H1 (cell line): ENCODE results near the gene UCKL1. TPM values are rescaled to one million over a fixed set of nuclear protein-coding genes. Genes with fewer than 3 reads are reported as not detected.

ENCODE experiments used
- CTCF ChIA-PET: fragments of 300-600 bp; sonication (Branson Sonifier 250); formaldehyde crosslinking; loops from one replicate; lab custom pipeline; 2021; ENCODE audit not compliant: partially characterized antibody; lab: Charles Lee
- POLR2A ChIA-PET: fragments of 300-600 bp; sonication (Branson Sonifier 250); formaldehyde crosslinking; loops from one replicate; lab custom pipeline; 2021; ENCODE audit warnings: inconsistent platforms; ENCODE audit not compliant: partially characterized antibody; lab: Charles Lee
- DNase-seq, 2 experiments: peaks; one replicate each; pipeline versions ENCODE4 v3.0.0 to v3.0.0-alpha.2; 2010 to 2022; ENCODE audit warnings: low spot score in 2 of 2, low read depth in 1 of 2, mixed read lengths in 1 of 2
- FAIRE-seq: peaks from 2 replicates; lab custom pipeline; 2011; peaks lifted over from hg19 to GRCh38; lab: Jason Lieb, UNC
- H2AFZ ChIP-seq: 2 replicates; pipeline ENCODE4 v1.8.1; 2012; ENCODE audit warnings: low read length, inconsistent platforms
- H2AK5ac ChIP-seq: 2 replicates; pipeline ENCODE4 v1.6.1; 2013; ENCODE audit warnings: low read depth, low read length
- H2BK120ac ChIP-seq: replicated peaks from 2 replicates; pipeline ENCODE3; 2013; ENCODE audit warnings: low read depth, low read length, inconsistent platforms
- H2BK12ac ChIP-seq: 2 replicates; pipeline ENCODE4 v1.6.1; 2013; ENCODE audit warnings: low read depth, low read length
- H2BK15ac ChIP-seq: 2 replicates; pipeline ENCODE4 v1.6.1; 2013; ENCODE audit warnings: low read length
- H2BK20ac ChIP-seq: 2 replicates; pipeline ENCODE4 v1.6.1; 2013; ENCODE audit warnings: low read length
- H2BK5ac ChIP-seq: 2 replicates; pipeline ENCODE4 v1.6.1; 2013; ENCODE audit warnings: low read depth, low read length
- H3K14ac ChIP-seq: 2 replicates; pipeline ENCODE4 v1.6.1; 2013; ENCODE audit warnings: inconsistent platforms; ENCODE audit not compliant: insufficient read length
- H3K18ac ChIP-seq: 2 replicates; pipeline ENCODE4 v1.6.1; 2013; ENCODE audit warnings: low read length; ENCODE audit errors: extremely low read depth
- H3K23ac ChIP-seq: 2 replicates; pipeline ENCODE4 v1.6.1; 2013; ENCODE audit warnings: inconsistent platforms; ENCODE audit not compliant: insufficient read length
- H3K23me2 ChIP-seq: 2 replicates; pipeline ENCODE4 v1.6.1; 2013; ENCODE audit warnings: low read depth, low read length
- H3K27ac ChIP-seq: 2 replicates; pipeline ENCODE4 v1.6.1; 2011; ENCODE audit warnings: low read depth, low read length, inconsistent platforms
- H3K27me3 ChIP-seq, 4 experiments: replicated peaks in 1 of 4; 1 replicate in 1 of 4; 2 replicates in 3 of 4; pipeline versions ENCODE4 v1.6.1 to v1.8.1; 2011 to 2013; ENCODE audit warnings: low read length in 3 of 4, mild to moderate bottlenecking in 3 of 4, inconsistent platforms in 2 of 4, mixed read lengths in 2 of 4, moderate library complexity in 1 of 4; ENCODE audit not compliant: control insufficient read depth in 3 of 4, insufficient read depth in 3 of 4; ENCODE audit errors: extremely low read depth in 1 of 4
- H3K36me3 ChIP-seq, 4 experiments: 2 replicates each; pipeline versions ENCODE4 v1.6.1 to v1.8.1; 2011 to 2013; ENCODE audit warnings: mild to moderate bottlenecking in 4 of 4, low read length in 3 of 4, moderate library complexity in 2 of 4, control low read depth in 1 of 4, inconsistent platforms in 1 of 4; ENCODE audit not compliant: insufficient read depth in 4 of 4, control insufficient read depth in 2 of 4
- H3K4ac ChIP-seq: replicated peaks from 2 replicates; pipeline ENCODE3; 2013; ENCODE audit warnings: low read length, low read depth, mixed read lengths, inconsistent platforms; ENCODE audit not compliant: insufficient read length
- H3K4me1 ChIP-seq, 4 experiments: replicated peaks in 1 of 4; 1 replicate in 1 of 4; 2 replicates in 3 of 4; pipeline versions ENCODE4 v1.6.1 to v1.8.1; 2011 to 2013; ENCODE audit warnings: low read length in 3 of 4, inconsistent platforms in 2 of 4, mixed read lengths in 1 of 4; ENCODE audit not compliant: insufficient read depth in 4 of 4, control insufficient read depth in 3 of 4
- H3K4me2 ChIP-seq, 2 experiments: 2 replicates each; pipeline versions ENCODE4 v1.6.1 to v1.8.1; 2011 to 2013; ENCODE audit warnings: low read depth in 2 of 2, low read length in 2 of 2, control low read depth in 1 of 2, inconsistent platforms in 1 of 2, mild to moderate bottlenecking in 1 of 2; ENCODE audit not compliant: insufficient read depth in 1 of 2
- H3K4me3 ChIP-seq, 4 experiments: fragments of 200-600, 300-600 bp in 1 of 4; sonication (generic), shearing (Covaris generic), sonication (Bioruptor Twin) in 1 of 4; 2 replicates each; pipeline versions ENCODE4 v1.5.1 to v1.8.1; 2011 to 2016; ENCODE audit warnings: low read length in 4 of 4, low read depth in 3 of 4, control low read depth in 2 of 4, inconsistent platforms in 2 of 4, mild to moderate bottlenecking in 2 of 4, mixed read lengths in 1 of 4, moderate library complexity in 1 of 4; ENCODE audit not compliant: insufficient read depth in 2 of 4; ENCODE audit errors: extremely low read depth in 1 of 4
- H3K56ac ChIP-seq: replicated peaks from 2 replicates; pipeline ENCODE3; 2013; ENCODE audit warnings: low read depth, mild to moderate bottlenecking, mixed read lengths, low read length, inconsistent platforms; ENCODE audit not compliant: insufficient read length
- H3K79me1 ChIP-seq: 2 replicates; pipeline ENCODE4 v1.6.1; 2013; ENCODE audit warnings: low read depth, low read length, control low read depth
- H3K79me2 ChIP-seq, 2 experiments: 2 replicates each; pipeline versions ENCODE4 v1.6.1 to v1.8.1; 2012 to 2013; ENCODE audit warnings: low read length in 2 of 2, mild to moderate bottlenecking in 2 of 2, inconsistent platforms in 1 of 2; ENCODE audit not compliant: insufficient read depth in 2 of 2, control insufficient read depth in 1 of 2
- H3K9ac ChIP-seq, 4 experiments: replicated peaks in 1 of 4; 1 replicate in 1 of 4; 2 replicates in 3 of 4; pipeline versions ENCODE4 v1.6.1 to v1.8.1; 2011 to 2013; ENCODE audit warnings: low read depth in 3 of 4, low read length in 3 of 4, control low read depth in 2 of 4, mild to moderate bottlenecking in 2 of 4, moderate library complexity in 2 of 4, inconsistent platforms in 1 of 4; ENCODE audit errors: extremely low read depth in 1 of 4
- H3K9me3 ChIP-seq, 2 experiments: 2 replicates each; pipeline versions ENCODE4 v1.6.1 to v1.8.1; 2012 to 2013; ENCODE audit warnings: mild to moderate bottlenecking in 2 of 2, moderate library complexity in 2 of 2, control low read depth in 1 of 2, inconsistent platforms in 1 of 2, low read depth in 1 of 2, low read length in 1 of 2, mixed read lengths in 1 of 2; ENCODE audit not compliant: insufficient read depth in 2 of 2
- H4K20me1 ChIP-seq, 2 experiments: replicated peaks in 1 of 2; 2 replicates each; pipeline versions ENCODE3 to v1.8.1; 2011 to 2013; ENCODE audit warnings: inconsistent platforms in 2 of 2, low read length in 2 of 2, mild to moderate bottlenecking in 1 of 2; ENCODE audit not compliant: insufficient read depth in 2 of 2, control insufficient read depth in 1 of 2
- H4K5ac ChIP-seq: 2 replicates; pipeline ENCODE4 v1.6.1; 2013; ENCODE audit warnings: low read length, low read depth, mixed read lengths, inconsistent platforms; ENCODE audit not compliant: insufficient read length
- H4K8ac ChIP-seq: 2 replicates; pipeline ENCODE4 v1.8.0; 2013; ENCODE audit warnings: mild to moderate bottlenecking, moderate library complexity, low read length, inconsistent platforms; ENCODE audit not compliant: insufficient read depth; ENCODE audit errors: extremely low read depth
- H4K91ac ChIP-seq: replicated peaks from 2 replicates; pipeline ENCODE3; 2013; ENCODE audit warnings: low read length, mixed read lengths, inconsistent platforms; ENCODE audit not compliant: insufficient read length
- JUN ChIP-seq: IDR thresholded peaks from 2 replicates; pipeline ENCODE4 v1.6.1; 2011; ENCODE audit warnings: low read depth, mild to moderate bottlenecking, improper control_type of control experiment, low read length
- JUND ChIP-seq: IDR thresholded peaks from 2 replicates; pipeline ENCODE4 v1.6.1; 2011; ENCODE audit warnings: mild to moderate bottlenecking, improper control_type of control experiment, low read length
- SIX5 ChIP-seq: IDR thresholded peaks from 2 replicates; pipeline ENCODE4 v1.6.1; 2011; ENCODE audit warnings: mild to moderate bottlenecking, low read depth, low read length
- whole genome bisulfite sequencing, 2 experiments: shearing (Covaris generic) in 1 of 2; methylation state at CpG; one replicate each; pipeline versions ENCODE4 v1.1.6 to v1.1.7; 2013 to 2015; ENCODE audit warnings: low lambda C conversion rate in 2 of 2, mixed read lengths in 2 of 2, inconsistent platforms in 1 of 2, low coverage in 1 of 2, missing lambda C conversion rate in 1 of 2; ENCODE audit not compliant: insufficient replicate concordance in 2 of 2, insufficient coverage in 1 of 2, insufficient read length in 1 of 2; ENCODE audit errors: extremely low coverage in 1 of 2, missing lambda C conversion rate in 1 of 2; 5-methylcytosine and 5-hydroxymethylcytosine counted together
- polyA plus RNA-seq, 7 experiments: library from polyadenylated mRNA; depleted of rRNA in 3 of 7; stranded (reverse) in 5 of 7; unstranded in 2 of 7; fragments of >200 nt in 5 of 7; fragments of 200-250 nt in 2 of 7; gene quantifications; 1 replicate in 5 of 7; 2 replicates in 1 of 7; 4 replicates in 1 of 7; pipeline versions ENCODE4 v1.2.1 to v1.2.3, GENCODE V29; 2011 to 2013; ENCODE audit warnings: missing spikeins in 2 of 7, mixed read lengths in 2 of 7
- total RNA-seq: library from RNA; stranded (reverse); fragmentation: NEBNext Ultra II Directional; extraction: Animal tissue kit (Norgen Biotek cat#: 25700); gene quantifications from 2 replicates; pipeline ENCODE4 v1.2.1, GENCODE V29; 2021
- TF ChIP-seq, protein P1 (sequence below): IDR thresholded peaks from 2 replicates; pipeline ENCODE4 v1.6.1; 2012; ENCODE audit warnings: low read length, inconsistent platforms
- TF ChIP-seq, protein P2 (sequence below), 3 experiments: IDR thresholded peaks; 1 replicate in 2 of 3; 2 replicates in 1 of 3; pipeline versions ENCODE4 v1.5.1 to v1.6.1; 2011; ENCODE audit warnings: low read length in 3 of 3, mild to moderate bottlenecking in 3 of 3, inconsistent platforms in 2 of 3, low read depth in 1 of 3, moderate library complexity in 1 of 3; ENCODE audit not compliant: insufficient read depth in 1 of 3; ENCODE audit errors: control extremely low read depth in 1 of 3

Gene UCKL1
- total and polyA plus RNA-seq, 2 of the 8 experiments (the other 6 are each of a cell fraction or from before 2014, with no cell fraction given), result 36.5 to 91.2 TPM

DNA sequence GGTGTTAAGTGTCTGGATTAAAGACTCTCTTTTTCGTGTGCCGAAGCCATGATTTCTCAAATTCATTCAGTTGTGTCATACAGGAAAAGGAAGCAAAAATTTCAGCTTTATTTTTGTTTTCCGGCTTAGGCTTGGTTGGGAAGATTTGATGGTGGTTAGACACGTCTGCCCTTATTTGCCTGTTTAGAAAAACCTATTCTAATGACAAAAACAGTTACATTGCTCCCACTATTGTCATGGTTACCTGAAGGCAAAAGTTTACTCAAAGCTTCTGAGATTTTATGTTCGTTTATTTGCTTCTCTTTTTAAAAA is 60.3 kb downstream of the UCKL1 start:
- no peak for DNase-seq

More for the DNA sequence above, 60.3 kb downstream of the UCKL1 start:
- Histone ChIP-seq H3K9me3 (no peaks in the 10 kb centered on the region), H2AFZ (no peak overlapping the region), H3K27ac (no peak overlapping the region), H3K23me2 (peaks cover 3% of the 10 kb centered on the region; the same call in 1 of the 2 replicates), H2BK5ac (no peak overlapping the region), H3K27me3 (no peaks in the 10 kb centered on the region), H2BK15ac (no peak overlapping the region), H3K79me1 (peaks cover 18% of the 10 kb centered on the region; the same call in 1 of the 2 replicates), H2AK5ac (no peak overlapping the region), H4K8ac (no peak overlapping the region), H3K18ac (no peak overlapping the region), H4K5ac (no peak overlapping the region), H4K20me1 (peaks cover 10 to 15% of the 10 kb centered on the region in 2 experiments), H3K36me3 (peaks cover 0 to 3% (median 0%) of the 10 kb centered on the region in 4 experiments; a peak in 1 of 8 replicates), H3K4me1 (peaks cover 0 to 6% (median 4%) of the 10 kb centered on the region in 4 experiments; a peak in 4 of 7 replicates), H3K9ac (peak overlapping the region in 2 of 4 experiments; percentile 12 to 41; a peak in 3 of 7 replicates), H3K23ac (no peak overlapping the region), H2BK20ac (no peak overlapping the region), H2BK12ac (no peak overlapping the region), H3K4me3 (peak overlapping the region; percentile 51 to 85 (median 56); a peak in 7 of 8 replicates), H3K79me2 (peaks cover 3 to 42% of the 10 kb centered on the region in 2 experiments; a peak in 2 of 4 replicates), H3K4ac (no peak overlapping the region), H2BK120ac (no peak overlapping the region), H3K4me2 (peak overlapping the region; percentile 33 to 68), H3K14ac (no peak overlapping the region), H4K91ac (no peak overlapping the region), H3K56ac (no peak overlapping the region)
- ChIA-PET CTCF (interaction anchor here (0.8 to 4.5 kb wide), 7 partner anchors 11 to 110 kb away, joined by 3 to 12 read pairs (median 8); partner anchors contain the start of gene UCKL1), POLR2A (interaction anchor here (1.2 to 4.4 kb wide), 3 partner anchors 28 to 84 kb away, joined by 3 to 23 read pairs (median 3); partner anchors contain the start of gene TPD52L2)
- TF ChIP-seq JUND, result no peak
- no peak for TF ChIP-seq JUN
- TF ChIP-seq, protein P1, sequence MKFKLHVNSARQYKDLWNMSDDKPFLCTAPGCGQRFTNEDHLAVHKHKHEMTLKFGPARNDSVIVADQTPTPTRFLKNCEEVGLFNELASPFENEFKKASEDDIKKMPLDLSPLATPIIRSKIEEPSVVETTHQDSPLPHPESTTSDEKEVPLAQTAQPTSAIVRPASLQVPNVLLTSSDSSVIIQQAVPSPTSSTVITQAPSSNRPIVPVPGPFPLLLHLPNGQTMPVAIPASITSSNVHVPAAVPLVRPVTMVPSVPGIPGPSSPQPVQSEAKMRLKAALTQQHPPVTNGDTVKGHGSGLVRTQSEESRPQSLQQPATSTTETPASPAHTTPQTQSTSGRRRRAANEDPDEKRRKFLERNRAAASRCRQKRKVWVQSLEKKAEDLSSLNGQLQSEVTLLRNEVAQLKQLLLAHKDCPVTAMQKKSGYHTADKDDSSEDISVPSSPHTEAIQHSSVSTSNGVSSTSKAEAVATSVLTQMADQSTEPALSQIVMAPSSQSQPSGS, result no peak
- TF ChIP-seq SIX5, result no peak
- TF ChIP-seq, protein P2, sequence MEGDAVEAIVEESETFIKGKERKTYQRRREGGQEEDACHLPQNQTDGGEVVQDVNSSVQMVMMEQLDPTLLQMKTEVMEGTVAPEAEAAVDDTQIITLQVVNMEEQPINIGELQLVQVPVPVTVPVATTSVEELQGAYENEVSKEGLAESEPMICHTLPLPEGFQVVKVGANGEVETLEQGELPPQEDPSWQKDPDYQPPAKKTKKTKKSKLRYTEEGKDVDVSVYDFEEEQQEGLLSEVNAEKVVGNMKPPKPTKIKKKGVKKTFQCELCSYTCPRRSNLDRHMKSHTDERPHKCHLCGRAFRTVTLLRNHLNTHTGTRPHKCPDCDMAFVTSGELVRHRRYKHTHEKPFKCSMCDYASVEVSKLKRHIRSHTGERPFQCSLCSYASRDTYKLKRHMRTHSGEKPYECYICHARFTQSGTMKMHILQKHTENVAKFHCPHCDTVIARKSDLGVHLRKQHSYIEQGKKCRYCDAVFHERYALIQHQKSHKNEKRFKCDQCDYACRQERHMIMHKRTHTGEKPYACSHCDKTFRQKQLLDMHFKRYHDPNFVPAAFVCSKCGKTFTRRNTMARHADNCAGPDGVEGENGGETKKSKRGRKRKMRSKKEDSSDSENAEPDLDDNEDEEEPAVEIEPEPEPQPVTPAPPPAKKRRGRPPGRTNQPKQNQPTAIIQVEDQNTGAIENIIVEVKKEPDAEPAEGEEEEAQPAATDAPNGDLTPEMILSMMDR (IDR thresholded peaks at IDR 0.05; ENCODE audit: control extremely low read depth in 1 of 3, insufficient read depth in 1 of 3, low read depth in 1 of 3, low read length in 3 of 3), result no peak
- 49% methylated on average over 5 of the region's 5 CpGs; no CpG with 5 or more reads in 1 of the 2 experiments for whole genome bisulfite sequencing, 2 experiments
- no peak for FAIRE-seq
